ENCODE data around the gene CYP21A2.
"Not testable (repeated sequence)": the region's sequence is repeated elsewhere in the genome, so short reads cannot be mapped to it uniquely, and the experiment has no call there.

The CYP21A2 gene

DNA sequence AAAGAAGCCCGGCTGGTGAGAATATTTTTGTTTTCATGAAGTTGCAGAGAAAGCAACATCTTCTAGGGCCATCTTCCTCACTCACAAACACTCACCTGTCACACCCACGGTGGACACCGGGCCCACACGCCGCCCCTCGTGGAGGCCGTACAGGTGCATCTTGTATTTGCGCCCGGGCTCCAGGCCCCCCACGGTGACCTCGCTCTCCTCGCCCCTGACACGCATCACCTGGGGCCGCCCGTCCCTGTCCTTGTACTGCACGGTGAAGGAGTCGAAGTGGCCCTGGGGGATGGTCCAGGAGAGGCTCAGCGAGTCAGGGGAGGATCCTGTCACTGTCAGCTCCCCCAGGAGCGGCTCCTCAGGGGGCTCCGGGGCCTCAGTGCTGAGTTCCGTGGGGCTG, 17.5 kb downstream of the CYP21A2 start:
- DNase-seq, result not testable (repeated sequence)

DNA sequence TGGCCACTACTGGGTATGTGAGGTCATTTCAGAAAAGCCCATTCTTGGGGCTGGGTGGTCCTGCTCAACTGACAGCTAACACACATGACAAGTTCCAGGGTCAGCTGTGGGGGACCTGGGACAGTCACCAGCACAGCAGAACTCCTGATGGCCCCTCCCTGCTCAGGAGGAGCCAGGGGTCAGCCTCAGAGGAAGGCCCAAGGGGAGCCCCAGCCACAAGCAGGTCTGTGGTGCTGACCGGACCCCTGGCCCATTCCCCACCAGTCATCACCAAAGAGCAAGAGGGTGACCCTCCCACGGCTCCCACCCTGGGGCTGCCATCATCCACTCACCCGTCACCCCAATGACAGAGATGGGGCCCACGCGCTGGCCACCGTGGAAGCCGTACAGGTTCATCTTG, 18.0 kb downstream of the CYP21A2 start:
- DNase-seq, result no peak

DNA sequence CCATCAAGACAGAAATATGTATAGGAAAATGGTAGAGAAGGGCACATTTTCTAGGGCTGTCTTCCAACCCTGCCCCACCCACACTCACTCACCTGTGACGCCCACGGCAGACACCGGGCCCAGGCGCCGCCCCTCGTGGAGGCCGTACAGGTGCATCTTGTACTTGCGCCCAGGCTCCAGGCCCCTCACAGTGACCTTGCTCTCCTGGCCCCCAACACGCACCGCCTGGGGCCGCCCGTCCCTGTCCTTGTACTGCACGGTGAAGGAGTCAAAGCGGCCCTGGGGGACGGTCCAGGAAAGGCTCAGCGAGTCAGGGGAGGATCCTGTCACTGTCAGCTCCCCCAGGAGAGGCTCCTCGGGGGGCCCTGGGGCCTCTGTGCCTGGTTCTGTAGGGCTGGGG, 19.8 kb downstream of the CYP21A2 start:
- no peak for DNase-seq

DNA sequence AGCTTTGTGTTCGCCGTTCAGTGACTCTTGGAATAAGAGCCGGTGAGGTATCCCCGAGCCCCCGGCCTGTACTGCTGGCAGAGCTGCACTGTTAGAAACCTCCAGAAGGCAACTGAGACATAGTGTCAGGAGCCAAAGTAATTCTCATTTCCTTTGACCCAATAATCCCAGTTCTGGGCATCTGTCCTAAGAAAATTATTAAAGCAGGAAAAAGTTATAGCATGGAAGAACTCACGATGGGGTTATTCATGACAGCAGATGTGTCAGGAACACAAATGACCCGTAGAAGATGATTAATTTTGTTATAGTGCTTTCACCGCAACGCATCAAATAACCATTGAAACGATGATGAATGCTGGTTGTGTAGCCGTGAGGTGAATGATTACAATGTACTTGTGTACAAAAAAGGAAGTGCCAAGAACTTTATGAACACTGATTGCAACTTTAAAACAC, 20.3 kb downstream of the CYP21A2 start:
- no peak for DNase-seq

DNA sequence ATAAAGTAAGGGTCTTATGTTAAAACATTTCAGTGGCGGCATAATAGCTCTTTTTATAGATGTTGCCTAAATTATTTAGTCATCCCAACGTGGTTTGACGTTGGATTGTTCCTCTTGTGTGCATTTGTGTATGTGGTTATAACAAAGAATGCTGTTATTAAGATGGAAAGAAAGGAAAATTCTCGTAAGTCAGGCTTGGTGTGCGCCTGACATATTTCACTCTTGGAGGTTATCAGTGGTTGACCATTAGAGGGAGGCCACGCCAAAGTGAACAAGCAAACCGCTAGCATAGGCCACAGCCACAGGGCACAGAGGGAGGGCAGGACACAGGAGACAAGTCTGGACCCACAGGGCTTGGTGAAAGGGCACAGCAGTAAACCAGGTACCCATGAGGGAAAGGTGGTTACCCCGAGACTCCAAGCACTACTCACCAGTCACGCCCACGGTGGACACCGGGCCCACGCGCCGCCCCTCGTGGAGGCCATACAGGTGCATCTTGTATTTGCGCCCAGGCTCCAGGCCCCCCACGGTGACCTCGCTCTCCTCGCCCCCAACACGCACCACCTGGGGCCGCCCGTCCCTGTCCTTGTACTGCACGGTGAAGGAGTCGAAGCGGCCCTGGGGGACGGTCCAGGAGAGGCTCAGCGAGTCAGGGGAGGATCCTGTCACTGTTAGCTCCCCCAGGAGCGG, 22.9 kb downstream of the CYP21A2 start:
- no peak for DNase-seq

DNA sequence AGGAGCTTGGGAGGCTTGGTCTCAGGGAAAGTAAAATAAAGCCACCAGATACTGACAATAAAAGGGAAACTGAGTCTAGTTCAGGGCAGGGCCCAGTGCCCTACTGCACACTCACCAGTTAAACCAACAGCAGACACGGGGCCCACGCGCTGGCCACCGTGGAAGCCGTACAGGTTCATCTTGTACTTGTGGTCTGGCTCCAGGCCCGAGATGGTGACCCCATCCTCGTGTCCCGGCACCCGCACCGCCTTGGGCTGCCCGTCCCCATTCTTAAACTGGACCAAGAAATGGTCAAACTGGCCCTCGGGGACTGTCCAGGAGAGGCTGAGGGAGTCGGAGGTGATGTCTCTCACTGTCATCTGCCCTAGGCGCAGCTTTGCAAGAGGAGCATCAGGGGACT, 26.5 kb downstream of the CYP21A2 start:
- DNase-seq, result no peak

DNA sequence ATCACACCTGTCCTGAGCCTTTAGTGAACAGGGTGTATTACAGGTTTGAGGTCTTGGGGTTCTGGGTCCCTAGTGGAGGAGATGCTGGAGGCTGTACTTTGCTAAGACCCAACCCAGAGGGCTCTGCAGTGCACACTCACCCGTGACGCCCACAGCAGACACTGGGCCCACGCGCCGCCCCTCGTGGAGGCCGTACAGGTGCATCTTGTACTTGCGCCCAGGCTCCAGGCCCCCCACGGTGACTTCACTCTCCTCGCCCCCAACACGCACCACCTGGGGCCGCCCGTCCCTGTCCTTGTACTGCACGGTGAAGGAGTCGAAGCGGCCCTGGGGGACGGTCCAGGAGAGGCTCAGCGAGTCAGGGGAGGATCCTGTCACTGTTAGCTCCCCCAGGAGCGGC, 29.3 kb downstream of the CYP21A2 start:
- DNase-seq, result not testable (repeated sequence)

DNA sequence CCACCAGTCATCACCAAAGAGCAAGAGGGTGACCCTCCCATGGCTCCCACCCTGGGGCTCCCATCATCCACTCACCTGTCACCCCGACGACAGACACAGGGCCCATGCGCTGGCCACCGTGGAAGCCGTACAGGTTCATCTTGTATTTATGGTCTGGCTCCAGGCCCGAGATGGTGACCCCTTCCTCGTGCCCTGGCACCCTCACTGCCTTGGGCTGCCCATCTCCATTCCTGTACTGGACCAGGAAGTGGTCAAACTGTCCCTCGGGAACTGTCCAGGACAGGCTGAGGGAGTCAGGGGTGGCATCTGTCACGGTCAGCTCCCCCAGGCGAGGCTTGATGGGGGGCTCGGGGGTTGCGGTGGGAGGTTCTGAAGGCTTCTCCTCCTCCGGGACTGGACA, 30.1 kb downstream of the CYP21A2 start:
- not testable (repeated sequence) for DNase-seq

DNA sequence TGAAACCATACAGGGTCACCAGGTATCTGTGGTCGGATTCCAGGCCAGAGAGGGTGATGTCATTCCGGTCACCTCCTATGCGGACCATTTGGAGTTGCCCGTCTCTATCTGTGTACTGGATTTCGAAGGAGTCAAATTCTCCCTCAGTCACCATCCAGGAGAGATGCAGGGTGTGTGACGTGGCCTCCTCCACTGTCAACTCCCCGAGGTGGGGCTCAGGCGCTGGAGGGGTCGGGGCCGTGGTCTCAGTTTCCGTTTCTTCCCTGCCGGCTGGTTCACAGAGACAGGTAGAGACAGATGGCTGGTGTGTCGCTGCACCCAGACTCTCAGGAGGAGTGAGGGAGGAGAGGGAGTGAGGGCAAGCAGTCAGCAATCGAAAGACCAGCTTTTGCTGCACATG, 30.7 kb downstream of the CYP21A2 start:
- no peak for DNase-seq

DNA sequence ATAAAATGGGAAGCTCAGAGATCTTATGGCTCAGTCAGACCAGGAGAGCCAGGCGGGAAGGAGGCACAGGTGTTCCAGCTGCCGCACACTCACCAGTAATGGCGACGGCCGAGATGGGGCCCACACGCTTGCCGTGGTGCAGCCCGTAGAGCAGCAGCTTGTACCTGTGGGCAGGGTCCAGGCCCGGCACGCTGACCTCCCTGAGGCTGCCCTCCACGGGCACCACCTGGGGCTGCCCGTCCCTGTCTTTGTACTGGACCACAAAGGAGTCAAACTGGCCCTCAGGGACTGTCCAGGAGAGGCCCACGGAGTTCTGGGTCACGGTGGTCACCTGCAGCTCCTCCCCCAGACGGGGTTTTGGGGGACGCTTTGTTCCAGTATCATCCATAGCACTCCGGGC, 31.2 kb downstream of the CYP21A2 start:
- DNase-seq, result no peak

DNA sequence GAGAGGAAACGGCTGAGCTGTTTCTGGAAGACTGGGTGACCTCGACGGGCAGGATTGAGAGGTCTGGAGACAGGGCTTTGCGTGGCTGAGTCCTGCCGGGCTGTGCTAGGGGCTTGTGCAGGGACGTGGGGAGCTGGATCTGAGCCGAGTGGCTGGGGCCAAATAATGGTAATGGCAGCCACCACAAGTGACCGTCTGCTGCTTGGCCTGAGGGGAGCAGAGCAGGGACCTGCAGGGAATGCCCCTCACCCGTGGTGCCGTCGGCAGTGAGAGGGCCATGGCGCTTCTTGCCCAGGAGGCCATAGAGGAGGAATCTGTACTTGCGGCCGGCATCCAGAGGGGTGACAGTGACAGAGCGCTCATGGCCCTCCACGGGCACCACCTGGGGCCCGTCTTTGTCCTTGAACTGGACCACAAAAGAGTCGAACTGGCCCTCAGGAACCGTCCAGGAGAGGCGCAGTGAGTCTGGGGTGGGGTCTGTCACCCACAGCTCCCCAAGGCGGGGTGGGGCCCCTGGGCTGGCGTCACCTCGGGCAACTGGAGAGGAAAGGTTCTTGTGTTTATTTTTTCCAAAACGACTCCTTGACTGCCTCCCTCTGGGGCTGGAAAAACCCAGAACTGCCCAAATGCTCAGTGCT, 31.8 kb downstream of the CYP21A2 start:
- no peak for DNase-seq

DNA sequence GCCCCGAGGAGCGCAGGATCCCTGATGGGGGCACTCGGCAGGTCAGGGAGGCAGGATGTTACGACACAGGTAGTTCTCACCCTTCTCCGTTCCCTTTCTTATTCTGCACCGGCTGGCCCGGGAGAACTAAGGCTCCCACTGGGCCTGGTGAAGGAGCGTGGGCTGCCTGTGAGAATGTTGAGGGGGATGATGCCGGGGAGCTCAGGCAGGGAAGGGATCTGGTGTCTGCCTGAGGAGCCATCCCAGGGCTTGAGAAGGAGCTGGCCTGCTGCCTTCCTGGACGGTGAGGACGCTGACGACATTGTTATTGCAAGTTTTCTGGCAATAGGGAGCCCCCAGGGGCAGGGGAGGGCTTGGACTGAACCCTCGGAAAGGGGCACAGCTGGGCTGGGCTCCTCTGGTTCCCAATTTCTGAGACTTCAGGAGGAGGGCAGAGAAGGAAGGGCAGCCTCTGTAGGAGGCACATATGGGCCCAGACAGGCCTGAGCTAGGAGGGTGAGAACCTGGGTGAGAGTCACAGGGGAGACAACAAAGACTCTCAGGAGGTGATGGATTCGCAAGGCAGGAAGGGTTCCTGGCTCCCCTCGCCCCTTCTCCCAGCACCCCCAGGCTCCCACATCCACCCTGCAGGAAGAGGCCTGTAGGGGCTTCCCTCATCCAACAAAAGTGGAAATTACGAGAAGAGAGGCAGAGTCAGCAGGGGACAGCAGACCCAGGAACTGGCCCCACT, 32.8 kb downstream of the CYP21A2 start:
- DNase-seq, result no peak

DNA sequence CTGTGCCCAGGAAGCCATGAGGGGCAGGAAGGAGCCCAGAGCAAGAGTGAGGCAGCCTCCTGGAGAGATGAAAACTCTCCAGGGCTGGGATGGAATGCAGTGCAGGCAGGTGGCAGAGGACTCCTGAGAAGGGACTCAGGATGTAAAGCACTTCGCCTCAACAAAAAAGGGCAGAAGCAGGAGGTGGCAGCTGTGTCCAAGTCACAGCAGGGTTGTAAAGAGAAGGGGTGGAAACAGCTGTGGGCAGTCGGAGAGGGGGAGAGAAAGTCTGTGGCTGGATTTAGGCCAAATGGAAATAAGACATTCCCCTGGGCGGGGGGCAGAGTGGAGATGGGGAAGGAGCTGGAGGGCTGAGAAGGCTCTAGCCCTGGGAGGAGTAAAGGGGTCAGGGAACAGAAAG, 34.9 kb downstream of the CYP21A2 start:
- no peak for DNase-seq

DNA sequence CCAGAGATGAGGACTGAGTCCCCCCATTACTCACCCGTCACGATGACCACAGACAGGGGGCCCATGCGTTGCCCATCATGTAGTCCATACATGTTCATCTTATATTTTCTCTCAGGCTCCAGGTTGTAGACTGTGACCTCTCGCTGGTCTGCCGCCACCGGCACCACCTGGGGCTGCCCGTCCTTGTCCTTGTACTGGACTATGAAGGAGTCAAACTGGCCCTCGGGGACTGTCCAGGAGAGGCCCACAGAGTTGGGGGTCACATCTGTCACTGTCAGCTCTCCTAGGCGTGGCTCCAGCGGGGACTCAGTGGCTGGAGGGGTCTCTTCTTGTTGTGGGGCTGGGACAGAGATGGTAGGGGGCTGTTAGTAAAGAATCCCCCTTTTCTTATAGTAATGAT, 35.4 kb downstream of the CYP21A2 start:
- DNase-seq, result no peak

DNA sequence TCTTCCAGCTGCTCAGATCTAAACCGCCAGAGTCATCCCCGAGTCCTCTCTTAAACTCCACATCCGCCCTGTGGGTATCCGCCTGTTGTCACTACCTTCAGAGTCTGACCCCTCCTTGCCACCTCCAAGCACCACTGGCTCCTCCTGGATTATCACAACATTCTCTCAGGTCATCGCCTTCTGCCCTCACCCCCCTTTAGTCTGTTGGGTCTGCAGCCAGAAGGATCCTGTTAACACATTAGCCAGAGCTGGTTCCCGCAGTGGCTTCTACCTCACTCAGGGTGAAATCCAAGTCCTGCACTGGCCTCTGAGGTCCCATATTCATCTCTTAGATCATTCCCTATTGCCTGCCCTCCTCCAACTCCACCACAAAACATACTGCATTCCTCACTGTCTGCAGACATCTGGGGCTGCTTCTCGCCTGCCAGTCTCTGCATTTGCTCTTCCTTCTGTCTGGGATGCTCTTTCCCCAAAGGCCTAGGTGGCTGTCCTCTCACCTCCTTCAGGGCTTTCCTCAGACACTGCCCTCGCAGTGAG, 36.8 kb downstream of the CYP21A2 start:
- DNase-seq, result no peak

DNA sequence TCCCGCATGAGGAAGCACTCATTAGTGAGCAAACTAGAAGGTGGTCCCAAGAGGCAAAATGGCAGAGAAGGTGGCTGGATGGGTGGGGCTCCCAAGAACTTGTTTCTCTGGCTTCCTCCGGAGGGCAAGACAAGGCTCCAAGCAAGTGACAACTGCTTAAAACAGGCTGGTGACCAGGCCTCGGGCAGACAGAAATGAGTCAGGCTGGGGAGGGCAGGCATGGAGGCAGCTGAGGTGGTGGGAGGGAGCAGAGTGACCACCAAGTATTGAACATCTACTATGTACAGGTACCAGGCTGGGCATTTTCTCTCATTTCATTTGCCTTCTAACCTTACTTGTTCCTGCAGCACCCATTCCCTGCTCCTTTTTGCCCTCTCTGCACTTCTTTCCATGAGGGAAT, 37.6 kb downstream of the CYP21A2 start:
- DNase-seq, result no peak

DNA sequence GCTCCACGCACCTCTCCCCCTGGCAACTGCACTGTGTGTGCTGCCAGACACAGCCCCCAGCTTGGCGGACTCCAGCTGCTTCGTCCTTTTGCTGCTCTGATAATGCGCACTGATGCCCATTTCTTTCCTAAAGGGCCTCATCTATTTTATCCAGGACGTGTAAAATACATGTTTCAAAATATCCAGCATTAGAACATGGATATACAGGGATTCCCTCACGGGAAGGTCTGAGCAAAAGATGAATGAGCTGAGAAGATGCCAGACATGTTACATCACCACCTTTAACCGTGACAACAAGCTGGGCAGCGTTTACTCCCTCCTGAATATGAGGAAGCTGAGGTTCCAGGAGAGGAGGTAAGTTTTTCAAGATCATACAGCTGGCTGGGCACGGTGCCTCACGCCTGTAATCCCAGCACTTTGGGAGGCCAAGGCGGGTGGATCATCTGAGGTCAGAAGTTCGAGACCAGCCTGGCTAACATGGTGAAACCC, 38.1 kb downstream of the CYP21A2 start:
- DNase-seq, result no peak

DNA sequence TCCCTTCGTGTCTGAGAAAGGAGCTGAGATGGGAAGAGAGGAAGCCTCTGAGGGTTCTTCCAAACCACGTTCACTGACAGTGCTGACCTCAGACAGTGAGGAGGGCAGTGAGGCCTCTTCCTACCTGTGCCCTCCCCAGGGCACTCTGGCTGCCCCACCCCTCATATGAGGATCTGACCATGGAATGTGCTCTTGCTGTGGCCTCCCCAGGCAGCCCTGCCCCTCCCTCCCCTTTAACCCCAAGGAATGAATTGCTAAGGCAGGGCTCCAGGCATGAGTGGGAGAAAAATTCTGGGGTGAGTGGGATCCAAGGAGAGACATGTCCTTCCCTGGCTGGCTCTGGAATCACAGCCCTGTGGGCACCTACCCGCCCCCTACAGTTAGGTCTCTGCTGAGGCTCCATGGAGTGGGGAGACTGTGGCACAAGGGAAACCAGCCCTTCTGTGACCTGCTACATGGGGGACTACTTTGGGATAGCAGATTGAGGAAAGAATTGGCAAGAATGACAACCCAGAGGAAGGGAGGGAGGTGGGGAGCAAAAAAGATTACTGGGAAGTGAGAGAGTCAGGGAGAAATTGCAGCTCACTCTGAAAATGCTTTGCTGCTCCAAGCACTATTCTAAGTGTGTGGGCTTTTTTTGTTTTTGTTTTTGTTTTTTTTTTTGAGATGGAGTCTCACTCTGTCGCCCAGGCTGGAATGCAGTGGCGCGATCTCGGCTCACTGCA, 41.5 kb downstream of the CYP21A2 start:
- no peak for DNase-seq

DNA sequence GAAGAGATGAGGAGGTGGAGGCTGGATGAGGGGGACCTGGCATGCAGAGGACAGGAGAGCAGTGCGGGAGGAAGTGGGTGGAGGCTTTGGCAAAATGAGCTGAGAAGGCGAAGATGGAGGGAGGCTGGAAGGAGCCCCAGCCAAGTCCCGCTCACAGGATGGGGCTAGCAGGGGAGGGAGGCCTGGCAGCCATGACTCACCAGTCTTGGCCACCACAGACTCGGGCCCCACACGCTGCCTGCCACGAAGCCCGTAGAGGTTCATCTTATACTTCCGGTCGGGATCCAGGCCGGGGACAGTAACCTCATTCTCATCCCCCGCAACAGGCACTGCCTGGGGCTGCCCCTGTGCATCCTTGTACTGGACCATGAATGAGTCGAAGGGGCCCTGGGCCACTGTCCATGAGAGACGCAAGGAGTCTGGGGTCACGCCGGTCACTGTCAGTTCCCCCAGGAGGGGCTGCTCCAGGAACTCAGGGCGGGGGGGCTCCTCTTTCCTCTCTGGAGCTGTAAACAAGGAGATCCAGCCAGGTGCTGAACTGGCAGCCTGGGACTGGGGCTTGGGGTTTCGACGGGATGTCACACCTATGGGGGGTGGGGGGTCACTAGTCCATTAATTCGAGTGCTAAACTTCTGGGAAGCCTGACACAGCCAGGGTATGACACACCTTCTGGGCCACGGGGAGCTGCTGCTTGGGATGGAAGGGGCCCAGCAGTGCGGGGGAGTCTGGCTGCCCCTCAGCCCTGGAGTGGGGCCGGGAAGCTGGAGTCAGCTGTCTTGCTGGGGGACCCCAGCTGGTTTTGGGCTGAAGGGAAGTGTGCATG, 43.2 kb downstream of the CYP21A2 start:
- no peak for DNase-seq

DNA sequence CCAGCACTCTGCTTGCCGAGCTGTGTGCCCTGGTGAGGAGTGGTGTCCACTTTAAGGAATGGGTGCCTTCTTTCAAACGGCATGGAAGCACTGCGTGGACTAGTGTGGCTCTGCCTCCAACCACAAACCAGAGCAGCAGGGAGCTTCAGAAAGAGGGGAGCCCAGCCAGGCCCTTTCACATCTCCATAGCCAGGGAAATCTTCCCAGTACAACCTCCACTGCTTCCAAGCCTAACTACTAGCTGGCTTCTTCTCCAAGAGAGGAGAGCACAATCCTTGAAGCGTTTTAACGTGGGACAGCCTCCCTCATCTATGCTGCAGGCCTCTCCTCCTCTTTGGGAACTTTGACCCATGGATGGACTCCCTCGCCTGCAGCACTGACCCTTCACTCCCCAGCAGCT, 44.3 kb downstream of the CYP21A2 start:
- no peak for DNase-seq

DNA sequence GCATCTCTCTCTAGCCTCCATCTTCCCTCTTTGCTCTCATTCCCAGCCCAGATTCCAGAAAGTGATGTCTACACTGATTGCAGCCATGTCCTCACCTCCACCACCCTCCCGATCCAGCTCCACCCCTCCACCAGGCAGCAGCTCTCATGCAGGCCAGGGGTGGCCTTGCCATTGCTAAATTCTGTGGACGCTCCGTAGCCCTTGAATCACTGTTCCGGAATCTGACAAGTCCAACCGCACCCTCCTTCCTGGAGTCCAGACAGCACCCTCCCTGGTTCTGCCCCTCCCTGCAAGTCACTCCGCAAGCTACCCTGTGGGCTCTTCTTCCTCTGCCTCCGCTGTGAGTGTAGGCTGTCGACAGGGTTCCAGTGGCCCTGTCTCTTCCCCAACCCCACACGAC, 44.7 kb downstream of the CYP21A2 start:
- no peak for DNase-seq
